Prostate gland (tissue), 2 donors: ENCODE measurements around the gene BTNL8. TPM values are rescaled to one million over a fixed set of nuclear protein-coding genes. Genes with fewer than 3 reads are reported as not detected.

Experiments
- DNase-seq: peaks from one replicate; pipeline ENCODE4 v3.0.0-alpha.2; 2019; ENCODE audit warnings: low spot score
- H3K27ac ChIP-seq, 2 donors: fragments of 200-600 bp; sonication (generic); 2 replicates each; pipeline ENCODE4 v1.5.1; 2017 to 2019
- H3K27me3 ChIP-seq: fragments of 200-600 bp; sonication (generic); replicated peaks from 2 replicates; pipeline ENCODE4 v1.5.1; 2019; ENCODE audit not compliant: insufficient read depth
- H3K36me3 ChIP-seq, 2 donors: fragments of 200-600 bp; sonication (generic); 1 replicate in 1 of 2; 2 replicates in 1 of 2; pipeline versions ENCODE4 v1.5.1 to v1.8.1; 2017 to 2019
- H3K4me1 ChIP-seq: fragments of 200-600 bp; sonication (generic); replicated peaks from 2 replicates; pipeline ENCODE4 v1.5.1; 2019
- H3K4me3 ChIP-seq, 2 donors: fragments of 200-600 bp; sonication (generic); 2 replicates each; pipeline ENCODE4 v1.5.1; 2017 to 2019
- H3K9me3 ChIP-seq: fragments of 200-600 bp; sonication (generic); 2 replicates; pipeline ENCODE4 v1.5.1; 2017
- POLR2A ChIP-seq: fragments of 450-650 bp; IDR thresholded peaks from one replicate; pipeline ENCODE4 v1.6.1; 2016; ENCODE audit warnings: antibody characterized with exemption, mild to moderate bottlenecking
- POLR2AphosphoS5 ChIP-seq: sonication (generic); formaldehyde crosslinking; IDR thresholded peaks from one replicate; pipeline ENCODE4 v1.6.1; 2017; ENCODE audit warnings: antibody characterized with exemption
- WGBS: methylation state at CpG from one replicate; pipeline ENCODE4 v1.1.5; 2018; 5-methylcytosine and 5-hydroxymethylcytosine counted together
- intact Hi-C: fragments of 100-400 bp; cut with DNase I; formaldehyde crosslinking; loops from one replicate; pipeline ENCODE4 v1.14.2; 2022
- total RNA-seq, 2 donors: library from RNA; depleted of rRNA; stranded (reverse); fragments of >200 nt; gene quantifications; one replicate each; pipeline ENCODE4 v1.1.0, GENCODE V29; 2016
- TF ChIP-seq, protein P1 (sequence below), 4 experiments: fragments of 200-600 bp in 2 of 4; fragments of 450-650 bp in 2 of 4; sonication (generic) in 2 of 4; IDR thresholded peaks; 1 replicate in 3 of 4; 2 replicates in 1 of 4; pipeline ENCODE4 v1.5.1; 2016 to 2019; ENCODE audit warnings: antibody characterized with exemption in 4 of 4, mild to moderate bottlenecking in 2 of 4, moderate library complexity in 2 of 4

BTNL8 gene
- total RNA-seq, 2 donors from 2014 or later: 0.14 to 8.3 TPM

DNA sequence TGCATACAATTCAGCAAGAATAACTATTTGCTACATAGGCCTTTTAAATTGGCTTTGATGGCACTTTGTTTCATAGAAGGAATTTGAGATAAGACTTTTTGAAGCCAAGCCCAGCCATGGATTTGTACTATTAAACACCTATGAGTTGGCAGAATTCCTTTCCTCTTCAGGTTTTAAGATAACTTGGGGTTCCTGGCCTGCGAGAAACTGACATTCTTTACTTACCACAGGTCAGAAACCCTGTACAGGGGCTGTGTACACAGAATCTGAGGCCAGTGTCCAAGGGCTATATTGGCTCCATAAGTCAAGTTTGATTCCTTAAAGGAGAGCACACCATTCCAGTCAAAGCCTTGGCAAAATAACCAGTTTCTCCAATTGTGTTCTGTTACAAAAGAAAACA lies 78.9 kb downstream of the BTNL8 start:
- H3K9me3 ChIP-seq: no peaks in the 10 kb centered on the region
- intact Hi-C loops: no loop called here
- WGBS: 23% methylated on average over 1 of the region's 1 CpG
- H3K27me3 ChIP-seq: no peaks in the 10 kb centered on the region
- no peak overlapping the region for H3K4me3 ChIP-seq
- H3K27ac ChIP-seq: no peak overlapping the region
- no peaks in the 10 kb centered on the region for H3K4me1 ChIP-seq
- no peaks in the 10 kb centered on the region for H3K36me3 ChIP-seq
- TF ChIP-seq, protein P1, sequence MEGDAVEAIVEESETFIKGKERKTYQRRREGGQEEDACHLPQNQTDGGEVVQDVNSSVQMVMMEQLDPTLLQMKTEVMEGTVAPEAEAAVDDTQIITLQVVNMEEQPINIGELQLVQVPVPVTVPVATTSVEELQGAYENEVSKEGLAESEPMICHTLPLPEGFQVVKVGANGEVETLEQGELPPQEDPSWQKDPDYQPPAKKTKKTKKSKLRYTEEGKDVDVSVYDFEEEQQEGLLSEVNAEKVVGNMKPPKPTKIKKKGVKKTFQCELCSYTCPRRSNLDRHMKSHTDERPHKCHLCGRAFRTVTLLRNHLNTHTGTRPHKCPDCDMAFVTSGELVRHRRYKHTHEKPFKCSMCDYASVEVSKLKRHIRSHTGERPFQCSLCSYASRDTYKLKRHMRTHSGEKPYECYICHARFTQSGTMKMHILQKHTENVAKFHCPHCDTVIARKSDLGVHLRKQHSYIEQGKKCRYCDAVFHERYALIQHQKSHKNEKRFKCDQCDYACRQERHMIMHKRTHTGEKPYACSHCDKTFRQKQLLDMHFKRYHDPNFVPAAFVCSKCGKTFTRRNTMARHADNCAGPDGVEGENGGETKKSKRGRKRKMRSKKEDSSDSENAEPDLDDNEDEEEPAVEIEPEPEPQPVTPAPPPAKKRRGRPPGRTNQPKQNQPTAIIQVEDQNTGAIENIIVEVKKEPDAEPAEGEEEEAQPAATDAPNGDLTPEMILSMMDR (IDR thresholded peaks at IDR 0.05): no peak
- no peak for TF ChIP-seq POLR2A
- DNase-seq: no peak

DNA sequence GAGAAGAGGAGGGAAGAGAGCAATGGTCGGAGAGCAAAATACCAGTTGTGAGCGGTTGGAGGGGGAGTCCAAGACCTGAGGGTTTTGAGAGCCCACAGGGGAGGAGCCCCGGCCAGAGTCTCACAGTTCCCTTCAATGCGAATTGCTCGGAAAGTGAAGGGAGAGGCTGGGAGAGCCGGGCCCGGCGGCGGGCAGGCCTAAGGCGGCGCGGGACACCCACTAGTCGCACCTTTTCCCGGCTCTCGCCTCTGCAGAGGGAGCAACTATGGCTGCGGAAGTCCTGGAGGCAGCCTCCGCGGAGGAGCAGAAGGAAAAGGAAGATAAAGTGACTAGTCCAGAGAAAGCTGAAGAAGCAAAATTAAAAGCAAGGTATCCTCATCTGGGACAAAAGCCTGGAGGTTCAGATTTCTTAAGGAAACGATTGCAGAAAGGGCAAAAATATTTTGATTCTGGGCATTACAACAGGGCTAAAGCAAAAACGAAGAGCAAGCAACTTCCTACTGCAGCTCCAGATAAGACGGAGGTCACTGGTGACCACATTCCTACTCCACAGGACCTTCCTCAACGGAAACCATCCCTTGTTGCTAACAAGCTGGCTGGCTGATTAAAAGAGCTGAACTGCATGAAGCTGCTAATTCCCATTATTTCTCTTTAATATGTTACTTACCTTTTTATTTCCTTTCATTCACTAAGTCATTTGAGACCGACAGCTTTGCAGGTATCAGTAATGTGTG lies 83.2 kb downstream of the BTNL8 start:
- 73% methylated on average over 23 of the region's 23 CpGs for WGBS
- Histone ChIP-seq H3K27ac (no peak overlapping the region), H3K27me3 (no peaks in the 10 kb centered on the region), H3K4me3 (no peak overlapping the region), H3K9me3 (no peaks in the 10 kb centered on the region), H3K4me1 (no peaks in the 10 kb centered on the region), H3K36me3 (no peaks in the 10 kb centered on the region)
- intact Hi-C loops: no loop called here
- no peak for TF ChIP-seq POLR2AphosphoS5
- TF ChIP-seq, protein P1 (IDR thresholded peaks at IDR 0.05): no peak
- no peak for TF ChIP-seq POLR2A
- no peak for DNase-seq

DNA sequence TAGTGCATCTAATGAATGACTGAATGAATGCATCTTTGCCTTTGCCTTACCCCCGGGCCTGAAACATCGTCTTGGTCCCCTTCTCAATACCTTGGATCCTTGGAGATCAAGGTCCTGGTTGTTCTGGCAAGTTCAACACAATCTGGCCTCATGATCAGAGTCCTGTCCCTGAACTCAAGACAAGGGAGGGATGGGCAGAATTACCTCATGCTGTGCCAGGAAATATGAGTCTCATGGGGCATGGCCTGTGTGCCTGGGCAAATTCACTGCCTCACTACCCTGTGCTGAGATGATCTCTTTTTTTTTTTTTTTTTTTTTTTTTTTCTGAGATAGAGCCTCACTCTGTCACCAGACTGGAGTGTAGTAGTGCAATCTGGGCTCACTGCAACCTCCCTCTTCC lies 89.1 kb downstream of the BTNL8 start:
- Histone ChIP-seq H3K4me3 (no peak overlapping the region), H3K27me3 (no peaks in the 10 kb centered on the region), H3K9me3 (no peaks in the 10 kb centered on the region), H3K4me1 (no peaks in the 10 kb centered on the region), H3K27ac (no peak overlapping the region), H3K36me3 (no peaks in the 10 kb centered on the region)
- no peak for DNase-seq
- intact Hi-C loops: no loop called here
- TF ChIP-seq POLR2AphosphoS5 (no peak), POLR2A (no peak)
- TF ChIP-seq, protein P1 (IDR thresholded peaks at IDR 0.05): no peak
- 92% methylated on average over 2 of the region's 2 CpGs for WGBS

DNA sequence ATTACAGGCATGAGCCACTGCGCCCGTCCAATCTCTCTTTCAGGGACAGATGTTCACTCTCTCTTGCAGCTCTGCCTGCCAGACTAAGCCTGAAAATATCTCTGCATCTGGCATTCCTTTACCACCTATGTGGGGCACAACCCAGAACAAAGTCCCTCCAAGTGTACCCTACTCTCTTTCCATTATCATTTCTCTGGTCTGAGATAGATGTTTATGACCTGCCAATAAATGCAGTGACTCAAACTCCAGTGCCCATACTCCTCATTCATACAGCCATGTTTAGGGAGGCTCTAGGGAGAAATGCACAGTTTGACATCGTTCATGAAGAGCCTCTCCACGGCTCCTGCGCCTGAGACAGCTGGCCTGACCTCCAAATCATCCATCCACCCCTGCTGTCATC lies 89.6 kb downstream of the BTNL8 start, which contains the start of gene BTNL3:
Gene BTNL3, plus strand, starts transcription at position 255 of the 400 bp plus-strand sequence. CDS start 183 bp downstream, outside the sequence.
- no peak within 1 kb of the TSS for H3K4me3 ChIP-seq
- H3K36me3 ChIP-seq: no peaks in the 10 kb centered on the region
- WGBS: 87% methylated on average over 5 of the region's 5 CpGs
- no peaks in the 10 kb centered on the region for H3K4me1 ChIP-seq
- no peak within 1 kb of the TSS for H3K27ac ChIP-seq
- no peaks in the 10 kb centered on the region for H3K9me3 ChIP-seq
- H3K27me3 ChIP-seq: no peaks in the 10 kb centered on the region
- no peak for DNase-seq
- TF ChIP-seq, protein P1 (IDR thresholded peaks at IDR 0.05): no peak
- TF ChIP-seq POLR2A (no peak), POLR2AphosphoS5 (no peak)
- intact Hi-C loops: no loop called here
